ENCODE data around the gene KIF24.
"Not testable (repeated sequence)": the region's sequence is repeated elsewhere in the genome, so short reads cannot be mapped to it uniquely, and the experiment has no call there.

The KIF24 gene

GRCh38 chr9:34362614-34363214 lies 33.6 kb upstream of the KIF24 start:
- no peak for DNase-seq

GRCh38 chr9:34352957-34353356 lies 23.9 kb upstream of the KIF24 start:
- not testable (repeated sequence) for DNase-seq

- not testable (repeated sequence) for DNase-seq
Measured at GRCh38 chr9:34352122-34352652, 23.1 kb upstream of the KIF24 start.

GRCh38 chr9:34349324-34349723 lies 20.3 kb upstream of the KIF24 start:
- no peak for DNase-seq

GRCh38 chr9:34347800-34348158 lies 18.7 kb upstream of the KIF24 start:
- no peak for DNase-seq

- DNase-seq = no peak
Measured at GRCh38 chr9:34346873-34347799, 18.1 kb upstream of the KIF24 start.

- DNase-seq = no peak
Measured at GRCh38 chr9:34343605-34344004, 14.5 kb upstream of the KIF24 start.

- no peak for DNase-seq
Measured at GRCh38 chr9:34343090-34343489, 14.0 kb upstream of the KIF24 start.

GRCh38 chr9:34341659-34342295 lies 12.7 kb upstream of the KIF24 start:
- no peak for DNase-seq

GRCh38 chr9:34338665-34339385 lies 9.8 kb upstream of the KIF24 start:
- DNase-seq = no peak

- not testable (repeated sequence) for DNase-seq
Measured at GRCh38 chr9:34338079-34338478, 9.0 kb upstream of the KIF24 start.

- DNase-seq = no peak
Measured at GRCh38 chr9:34337403-34337802, 8.3 kb upstream of the KIF24 start.

GRCh38 chr9:34335376-34335775 lies 6.3 kb upstream of the KIF24 start:
- no peak for DNase-seq

- DNase-seq = no peak
Measured at GRCh38 chr9:34334916-34335315, 5.8 kb upstream of the KIF24 start.

- DNase-seq = no peak
Measured at GRCh38 chr9:34334337-34334824, 5.3 kb upstream of the KIF24 start.

- no peak for DNase-seq
Measured at GRCh38 chr9:34333836-34334235, 4.8 kb upstream of the KIF24 start.

- no peak for DNase-seq
Measured at GRCh38 chr9:34332076-34332964, 3.3 kb upstream of the KIF24 start.

- DNase-seq = no peak
Measured at GRCh38 chr9:34331196-34331595, 2.1 kb upstream of the KIF24 start.

GRCh38 chr9:34328500-34328986 lies 525 bp downstream of the KIF24 start:
- no peak for DNase-seq

GRCh38 chr9:34326690-34327089 lies 2.4 kb downstream of the KIF24 start:
- DNase-seq = no peak

- no peak for DNase-seq
Measured at GRCh38 chr9:34322899-34323591, 6.0 kb downstream of the KIF24 start.

Measured in NCI-H187 treated with DMSO at 0.1 percent for 48 hours (cell line).